Body of pancreas (tissue), 4 donors: Measurements from ENCODE around the gene CCDC39. TPM values are rescaled to one million over a fixed set of nuclear protein-coding genes. Genes with fewer than 3 reads are reported as not detected.

Experiments
- ATAC-seq: fragments of 150-250 bp; one replicate; pipeline ENCODE4 v1.9.1; 2016
- DNase-seq, 4 donors: peaks; one replicate each; pipeline ENCODE4 v3.0.0-alpha.2; 2019
- H3K27ac ChIP-seq, 4 donors: fragments of 200-600 bp; sonication (generic); 1 replicate in 3 of 4; 2 replicates in 1 of 4; pipeline versions ENCODE4 v1.5.1 to v1.6.1; 2016 to 2019; ENCODE audit warnings: mild to moderate bottlenecking in 1 of 4, mixed read lengths in 1 of 4, moderate library complexity in 1 of 4
- H3K27me3 ChIP-seq, 2 donors: fragments of 200-600 bp; sonication (generic); one replicate each; pipeline ENCODE4 v1.6.0; 2016; ENCODE audit warnings: mild to moderate bottlenecking in 1 of 2
- H3K36me3 ChIP-seq, 2 donors: fragments of 200-600 bp; sonication (generic); replicated peaks in 1 of 2; 2 replicates each; pipeline ENCODE4 v1.5.1; 2016; ENCODE audit warnings: low read depth in 2 of 2; ENCODE audit not compliant: insufficient read depth in 1 of 2
- H3K4me1 ChIP-seq: fragments of 200-600 bp; sonication (generic); one replicate; pipeline ENCODE4 v1.6.0; 2016
- H3K4me3 ChIP-seq, 2 donors: fragments of 200-600 bp; sonication (generic); 1 replicate in 1 of 2; 2 replicates in 1 of 2; pipeline ENCODE4 v1.5.1; 2016 to 2019
- H3K9me3 ChIP-seq, 3 donors: fragments of 200-600 bp; sonication (generic); 1 replicate in 2 of 3; 2 replicates in 1 of 3; pipeline ENCODE4 v1.5.1; 2016
- POLR2A ChIP-seq, 3 donors: fragments of 450-650 bp; IDR thresholded peaks; one replicate each; pipeline ENCODE4 v1.6.1; 2016; ENCODE audit warnings: antibody characterized with exemption in 3 of 3, mild to moderate bottlenecking in 2 of 3
- WGBS, 2 donors: methylation state at CpG; one replicate each; pipeline ENCODE4 v1.1.5; 2017; 5-methylcytosine and 5-hydroxymethylcytosine counted together
- intact Hi-C: fragments of 100-400 bp; cut with DNase I; formaldehyde crosslinking; loops from one replicate; pipeline ENCODE4 v1.15.1; 2023
- small RNA-seq: library from RNA; depleted of rRNA; stranded (forward); fragments of <200 nt; gene quantifications from one replicate; pipeline ENCODE3, GENCODE V24; 2016
- total RNA-seq, 2 donors: library from RNA; depleted of rRNA; stranded (reverse); fragments of >200 nt; gene quantifications; one replicate each; pipeline ENCODE4 v1.1.0, GENCODE V29; 2016
- TF ChIP-seq, protein P1 (sequence below), 7 experiments: fragments of 450-650 bp in 4 of 7; fragments of 200-600 bp in 3 of 7; sonication (generic) in 3 of 7; IDR thresholded peaks; one replicate each; pipeline ENCODE4 v1.5.1; 2016 to 2019; ENCODE audit warnings: antibody characterized with exemption in 7 of 7

The CCDC39 gene
- total RNA-seq, 2 donors from 2014 or later, result 0.26 to 0.66 TPM

DNA sequence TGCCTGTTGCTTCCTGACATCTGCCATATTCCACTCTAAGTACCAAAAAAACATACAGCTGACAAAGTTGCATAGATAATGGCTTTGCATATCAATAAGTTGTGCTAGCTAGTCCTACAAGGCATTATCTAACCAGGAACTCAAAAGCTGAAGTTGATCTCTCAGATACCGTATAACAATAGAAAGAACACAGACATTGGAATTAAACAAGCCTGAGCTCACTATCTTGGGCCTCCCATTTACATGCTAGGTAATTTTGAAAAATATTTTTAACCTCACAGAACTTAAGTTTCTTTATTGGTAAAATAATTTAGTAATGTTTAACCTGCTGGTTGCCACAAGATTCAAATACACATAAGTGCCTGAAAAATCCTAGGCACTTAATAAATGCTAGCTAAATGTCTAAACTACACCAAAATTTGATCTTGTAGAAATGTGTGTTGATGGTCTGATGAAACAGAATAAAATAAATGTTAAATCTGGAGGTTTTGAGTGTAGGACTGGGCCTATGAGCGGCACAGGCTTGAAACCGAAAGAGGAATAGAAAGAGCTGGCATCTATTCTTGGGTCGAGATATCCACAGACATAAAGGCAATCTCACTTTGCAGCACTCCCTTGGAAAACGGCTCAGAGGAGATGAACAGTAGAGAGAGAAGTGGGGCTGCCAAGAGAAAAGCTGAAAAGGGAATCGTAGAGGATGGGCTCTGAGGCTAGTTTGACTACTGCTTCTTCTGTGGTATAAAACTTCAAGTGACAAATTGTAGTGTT, 107.3 kb downstream of the CCDC39 start:
- H3K9me3 ChIP-seq, result no peaks in the 10 kb centered on the region
- ATAC-seq (no peak), DNase-seq (no peak)
- 76 to 85% methylated on average over 6 of the region's 6 CpGs for WGBS, 2 donors
- intact Hi-C loops, result no loop called here
- TF ChIP-seq, protein P1, sequence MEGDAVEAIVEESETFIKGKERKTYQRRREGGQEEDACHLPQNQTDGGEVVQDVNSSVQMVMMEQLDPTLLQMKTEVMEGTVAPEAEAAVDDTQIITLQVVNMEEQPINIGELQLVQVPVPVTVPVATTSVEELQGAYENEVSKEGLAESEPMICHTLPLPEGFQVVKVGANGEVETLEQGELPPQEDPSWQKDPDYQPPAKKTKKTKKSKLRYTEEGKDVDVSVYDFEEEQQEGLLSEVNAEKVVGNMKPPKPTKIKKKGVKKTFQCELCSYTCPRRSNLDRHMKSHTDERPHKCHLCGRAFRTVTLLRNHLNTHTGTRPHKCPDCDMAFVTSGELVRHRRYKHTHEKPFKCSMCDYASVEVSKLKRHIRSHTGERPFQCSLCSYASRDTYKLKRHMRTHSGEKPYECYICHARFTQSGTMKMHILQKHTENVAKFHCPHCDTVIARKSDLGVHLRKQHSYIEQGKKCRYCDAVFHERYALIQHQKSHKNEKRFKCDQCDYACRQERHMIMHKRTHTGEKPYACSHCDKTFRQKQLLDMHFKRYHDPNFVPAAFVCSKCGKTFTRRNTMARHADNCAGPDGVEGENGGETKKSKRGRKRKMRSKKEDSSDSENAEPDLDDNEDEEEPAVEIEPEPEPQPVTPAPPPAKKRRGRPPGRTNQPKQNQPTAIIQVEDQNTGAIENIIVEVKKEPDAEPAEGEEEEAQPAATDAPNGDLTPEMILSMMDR (IDR thresholded peaks at IDR 0.05), result no peak
- no peak for TF ChIP-seq POLR2A (IDR thresholded peaks at IDR 0.05)
- H3K27me3 ChIP-seq, result no peaks in the 10 kb centered on the region
- H3K27ac ChIP-seq, result no peak overlapping the region
- H3K36me3 ChIP-seq, result no peaks in the 10 kb centered on the region
- H3K4me1 ChIP-seq, result no peaks in the 10 kb centered on the region
- H3K4me3 ChIP-seq, result no peak overlapping the region

DNA sequence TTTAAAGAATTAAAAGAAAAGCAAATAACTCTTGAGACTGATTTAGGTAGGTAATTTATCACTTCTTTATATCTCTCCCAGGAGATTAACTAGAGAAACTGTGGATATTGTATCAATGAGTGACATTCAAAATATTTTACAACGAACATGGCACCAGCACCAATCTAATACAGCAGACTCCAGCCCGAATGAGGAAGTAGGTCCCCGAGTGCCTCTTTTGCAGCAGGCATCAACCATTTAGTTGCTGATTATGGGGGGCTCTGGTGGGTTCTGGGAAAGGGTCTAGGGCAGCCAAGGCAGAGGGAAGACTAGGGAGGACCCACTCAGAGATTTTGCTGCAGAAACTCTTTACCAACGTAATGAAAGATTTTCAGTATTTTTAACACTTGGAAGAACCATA, 109.1 kb downstream of the CCDC39 start:
- WGBS, 2 donors, result 56 to 68% methylated on average over 4 of the region's 4 CpGs
- no peaks in the 10 kb centered on the region for H3K36me3 ChIP-seq
- DNase-seq (no peak), ATAC-seq (no peak)
- H3K9me3 ChIP-seq, result no peaks in the 10 kb centered on the region
- intact Hi-C loops, result no loop called here
- H3K27me3 ChIP-seq, result no peaks in the 10 kb centered on the region
- H3K27ac ChIP-seq, result no peak overlapping the region
- no peaks in the 10 kb centered on the region for H3K4me1 ChIP-seq
- TF ChIP-seq, protein P1 (IDR thresholded peaks at IDR 0.05), result no peak
- no peak for TF ChIP-seq POLR2A (IDR thresholded peaks at IDR 0.05)
- no peak overlapping the region for H3K4me3 ChIP-seq

DNA sequence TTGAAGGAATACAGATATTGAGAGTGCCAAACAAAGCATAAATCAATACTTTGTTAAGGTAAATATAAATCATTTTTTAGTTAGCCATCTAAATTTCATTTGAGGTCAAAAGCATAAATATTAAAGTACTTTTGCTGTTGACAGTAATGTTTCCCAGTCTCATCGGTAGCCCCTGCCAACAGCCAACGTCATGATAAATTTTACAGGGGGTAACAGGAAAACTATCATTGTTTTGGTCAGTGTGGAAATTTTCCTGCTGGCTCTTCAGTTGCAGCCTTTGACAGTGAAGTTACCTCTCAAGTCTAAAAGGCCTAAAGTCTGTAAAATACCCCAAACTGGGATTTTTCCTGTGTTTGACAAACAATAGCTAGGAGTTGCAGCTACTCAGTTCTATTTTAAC, 114.6 kb downstream of the CCDC39 start:
- WGBS, 2 donors, result 65 to 72% methylated on average over 2 of the region's 2 CpGs
- Histone ChIP-seq H3K36me3 (no peaks in the 10 kb centered on the region), H3K4me3 (no peak overlapping the region), H3K4me1 (no peaks in the 10 kb centered on the region), H3K27ac (no peak overlapping the region), H3K9me3 (no peaks in the 10 kb centered on the region), H3K27me3 (no peaks in the 10 kb centered on the region)
- no peak for TF ChIP-seq POLR2A (IDR thresholded peaks at IDR 0.05)
- TF ChIP-seq, protein P1 (IDR thresholded peaks at IDR 0.05), result no peak
- DNase-seq (no peak), ATAC-seq (no peak)
- intact Hi-C loops, result no loop called here

Small RNAs within 50 kb of the gene (small RNA-seq; reads per million reads assigned to genes)
- gene AC068298.1 (not detected), gene RNU6-486P (not detected)

Other genes starting within 250 kb of the CCDC39 start
- 10 to 100 TPM; 33.2 to 55.0 TPM for gene TTC14, start 77.3 kb downstream of the CCDC39 start, total RNA-seq
- 10 to 100 TPM; 55.0 to 89.5 TPM for gene FXR1, start 233.2 kb upstream of the CCDC39 start, total RNA-seq